Testis (tissue), 2 donors: ENCODE measurements around the gene GBE1.

ENCODE experiments used
- POLR2A ChIP-seq: fragments of 450-650 bp; IDR thresholded peaks from one replicate; pipeline ENCODE4 v1.6.1; 2017; ENCODE audit warnings: antibody characterized with exemption, mild to moderate bottlenecking, moderate library complexity
- TF ChIP-seq, protein P1 (sequence below), 3 experiments: fragments of 450-650 bp in 2 of 3; fragments of 200-600 bp in 1 of 3; sonication (generic) in 1 of 3; IDR thresholded peaks; one replicate each; pipeline ENCODE4 v1.5.1; 2016 to 2019; ENCODE audit warnings: antibody characterized with exemption in 3 of 3, mild to moderate bottlenecking in 2 of 3, moderate library complexity in 1 of 3

DNA sequence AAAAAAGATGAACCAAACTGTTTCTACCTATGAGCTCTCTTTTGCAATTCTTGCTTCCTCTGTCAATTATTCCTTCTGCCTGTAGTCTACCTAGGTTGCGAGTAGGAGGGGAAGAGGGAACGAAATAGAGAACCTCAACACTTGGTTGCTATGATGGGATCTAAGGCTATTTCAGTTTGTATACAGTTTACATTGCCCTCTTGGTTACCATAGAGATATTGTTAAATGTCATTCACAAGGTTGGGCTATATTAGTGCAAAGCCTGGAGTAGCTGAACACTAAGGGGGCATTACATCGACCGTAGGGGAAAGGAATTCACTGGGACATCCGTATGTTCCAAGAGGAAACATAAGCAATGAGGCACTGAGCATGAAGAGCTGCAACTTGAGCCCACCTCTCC, 276.9 kb downstream of the GBE1 start:
- TF ChIP-seq, protein P1, sequence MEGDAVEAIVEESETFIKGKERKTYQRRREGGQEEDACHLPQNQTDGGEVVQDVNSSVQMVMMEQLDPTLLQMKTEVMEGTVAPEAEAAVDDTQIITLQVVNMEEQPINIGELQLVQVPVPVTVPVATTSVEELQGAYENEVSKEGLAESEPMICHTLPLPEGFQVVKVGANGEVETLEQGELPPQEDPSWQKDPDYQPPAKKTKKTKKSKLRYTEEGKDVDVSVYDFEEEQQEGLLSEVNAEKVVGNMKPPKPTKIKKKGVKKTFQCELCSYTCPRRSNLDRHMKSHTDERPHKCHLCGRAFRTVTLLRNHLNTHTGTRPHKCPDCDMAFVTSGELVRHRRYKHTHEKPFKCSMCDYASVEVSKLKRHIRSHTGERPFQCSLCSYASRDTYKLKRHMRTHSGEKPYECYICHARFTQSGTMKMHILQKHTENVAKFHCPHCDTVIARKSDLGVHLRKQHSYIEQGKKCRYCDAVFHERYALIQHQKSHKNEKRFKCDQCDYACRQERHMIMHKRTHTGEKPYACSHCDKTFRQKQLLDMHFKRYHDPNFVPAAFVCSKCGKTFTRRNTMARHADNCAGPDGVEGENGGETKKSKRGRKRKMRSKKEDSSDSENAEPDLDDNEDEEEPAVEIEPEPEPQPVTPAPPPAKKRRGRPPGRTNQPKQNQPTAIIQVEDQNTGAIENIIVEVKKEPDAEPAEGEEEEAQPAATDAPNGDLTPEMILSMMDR (IDR thresholded peaks at IDR 0.05): no peak
- TF ChIP-seq POLR2A: no peak
